HEK293 (cell line): Measurements from ENCODE around the gene SAMM50.

Experiments used
- CTCF ChIA-PET: fragments of 350-600 bp; formaldehyde crosslinking; extraction: SDS; loops from one replicate; lab custom pipeline; 2021; ENCODE audit warnings: antibody characterized with exemption; lab: Yijun Ruan, JAX
- POLR2A ChIA-PET: fragments of 300-600 bp; formaldehyde crosslinking; extraction: SDS; loops from one replicate; lab custom pipeline; 2020; ENCODE audit warnings: antibody characterized with exemption, inconsistent platforms; lab: Yijun Ruan, JAX
- H3K27ac ChIP-seq: fragments of 200-500 bp; sonication (Bioruptor generic); 2 replicates; pipeline ENCODE4 v1.5.1; 2014; ENCODE audit warnings: low read depth, low read length, control low read depth, inconsistent platforms; ENCODE audit errors: extremely low read depth
- H3K36me3 ChIP-seq, 2 experiments: fragments of 200-500 bp in 1 of 2; sonication (Bioruptor generic) in 1 of 2; 1 replicate in 1 of 2; 2 replicates in 1 of 2; pipeline ENCODE4 v1.5.1; 2014 to 2017; ENCODE audit warnings: inconsistent platforms in 2 of 2, low read length in 2 of 2; ENCODE audit not compliant: control insufficient read depth in 2 of 2, insufficient read depth in 1 of 2
- H3K4me1 ChIP-seq: fragments of 200-500 bp; sonication (Bioruptor generic); 2 replicates; pipeline ENCODE4 v1.5.1; 2014; ENCODE audit warnings: mild to moderate bottlenecking, low read length, inconsistent platforms; ENCODE audit not compliant: control insufficient read depth, insufficient read depth
- H3K4me3 ChIP-seq: 2 replicates; pipeline ENCODE4 v1.5.1; 2011; ENCODE audit warnings: low read depth, mild to moderate bottlenecking, control low read depth, low read length, moderate library complexity
- H3K9me3 ChIP-seq: fragments of 200-500 bp; sonication (Bioruptor generic); 2 replicates; pipeline ENCODE4 v1.5.1; 2014; ENCODE audit warnings: low read depth, low read length, inconsistent platforms; ENCODE audit not compliant: control insufficient read depth, insufficient read depth
- KLF17 ChIP-seq: fragments of 450-650 bp; formaldehyde crosslinking; IDR thresholded peaks from 2 replicates; pipeline ENCODE4 v1.5.1; 2016; ENCODE audit warnings: missing biosample characterization, missing genetic modification characterization
- KLF8 ChIP-seq: fragments of 450-650 bp; formaldehyde crosslinking; IDR thresholded peaks from 2 replicates; pipeline ENCODE4 v1.5.1; 2016; ENCODE audit warnings: missing biosample characterization, missing genetic modification characterization
- OSR2 ChIP-seq: fragments of 450-650 bp; formaldehyde crosslinking; IDR thresholded peaks from 2 replicates; pipeline ENCODE4 v1.5.1; 2016; ENCODE audit warnings: missing biosample characterization, missing genetic modification characterization
- OVOL3 ChIP-seq: fragments of 450-650 bp; formaldehyde crosslinking; IDR thresholded peaks from 2 replicates; pipeline ENCODE4 v1.5.1; 2016; ENCODE audit warnings: missing biosample characterization, missing genetic modification characterization
- PRDM1 ChIP-seq: fragments of 450-650 bp; formaldehyde crosslinking; IDR thresholded peaks from 2 replicates; pipeline ENCODE4; 2016; ENCODE audit warnings: missing biosample characterization, missing genetic modification characterization
- RBAK ChIP-seq: fragments of 450-650 bp; formaldehyde crosslinking; IDR thresholded peaks from 2 replicates; pipeline ENCODE4 v1.5.1; 2016; ENCODE audit warnings: missing biosample characterization, missing genetic modification characterization
- SCRT1 ChIP-seq: fragments of 450-650 bp; formaldehyde crosslinking; IDR thresholded peaks from 2 replicates; pipeline ENCODE4 v1.5.1; 2016; ENCODE audit warnings: missing biosample characterization, missing genetic modification characterization, borderline replicate concordance
- SP3 ChIP-seq: fragments of 450-650 bp; formaldehyde crosslinking; IDR thresholded peaks from 2 replicates; pipeline ENCODE4 v1.5.1; 2016; ENCODE audit warnings: missing biosample characterization, missing genetic modification characterization
- ZBTB17 ChIP-seq: fragments of 450-650 bp; formaldehyde crosslinking; IDR thresholded peaks from 2 replicates; pipeline ENCODE4 v1.5.1; 2016; ENCODE audit warnings: missing biosample characterization, missing genetic modification characterization
- ZBTB48 ChIP-seq: fragments of 450-650 bp; formaldehyde crosslinking; IDR thresholded peaks from 2 replicates; pipeline ENCODE4 v1.5.1; 2016; ENCODE audit warnings: missing biosample characterization, missing genetic modification characterization
- ZNF10 ChIP-seq: fragments of 450-650 bp; formaldehyde crosslinking; IDR thresholded peaks from 2 replicates; pipeline ENCODE4 v1.5.1; 2017; ENCODE audit warnings: missing biosample characterization, missing genetic modification characterization
- ZNF184 ChIP-seq: fragments of 450-650 bp; IDR thresholded peaks from 2 replicates; pipeline ENCODE4 v1.5.1; 2018; ENCODE audit warnings: missing biosample characterization, mild to moderate bottlenecking, missing genetic modification characterization
- ZNF529 ChIP-seq: fragments of 450-650 bp; formaldehyde crosslinking; IDR thresholded peaks from 2 replicates; pipeline ENCODE4 v1.5.1; 2017; ENCODE audit warnings: missing genetic modification characterization, missing biosample characterization; ENCODE audit not compliant: insufficient replicate concordance
- ZNF580 ChIP-seq: fragments of 450-650 bp; formaldehyde crosslinking; IDR thresholded peaks from 2 replicates; pipeline ENCODE4 v1.5.1; 2016; ENCODE audit warnings: missing biosample characterization, missing genetic modification characterization
- ZNF629 ChIP-seq: fragments of 450-650 bp; formaldehyde crosslinking; IDR thresholded peaks from 2 replicates; pipeline ENCODE4 v1.5.1; 2017; ENCODE audit warnings: missing biosample characterization, missing genetic modification characterization
- ZNF654 ChIP-seq: fragments of 450-650 bp; formaldehyde crosslinking; IDR thresholded peaks from 2 replicates; pipeline ENCODE4 v1.5.1; 2016; ENCODE audit warnings: low read depth, missing biosample characterization, missing genetic modification characterization
- ZNF837 ChIP-seq: fragments of 450-650 bp; formaldehyde crosslinking; IDR thresholded peaks from 2 replicates; pipeline ENCODE4 v1.5.1; 2016; ENCODE audit warnings: missing biosample characterization, missing genetic modification characterization
- ZSCAN30 ChIP-seq: fragments of 450-650 bp; IDR thresholded peaks from 2 replicates; pipeline ENCODE4 v1.5.1; 2018; ENCODE audit warnings: missing biosample characterization, mild to moderate bottlenecking, missing genetic modification characterization, moderate library complexity
- ZXDB ChIP-seq: fragments of 450-650 bp; formaldehyde crosslinking; IDR thresholded peaks from 2 replicates; pipeline ENCODE4 v1.5.1; 2016; ENCODE audit warnings: missing biosample characterization, missing genetic modification characterization
- TF ChIP-seq, protein P1 (sequence below): fragments of 450-650 bp; formaldehyde crosslinking; IDR thresholded peaks from 2 replicates; pipeline ENCODE4 v1.5.1; 2016; ENCODE audit warnings: missing biosample characterization, missing genetic modification characterization
- TF ChIP-seq, protein P2 (sequence below): fragments of 450-650 bp; formaldehyde crosslinking; IDR thresholded peaks from 2 replicates; pipeline ENCODE4 v1.5.1; 2016; ENCODE audit warnings: missing biosample characterization, missing genetic modification characterization

Gene SAMM50

DNA sequence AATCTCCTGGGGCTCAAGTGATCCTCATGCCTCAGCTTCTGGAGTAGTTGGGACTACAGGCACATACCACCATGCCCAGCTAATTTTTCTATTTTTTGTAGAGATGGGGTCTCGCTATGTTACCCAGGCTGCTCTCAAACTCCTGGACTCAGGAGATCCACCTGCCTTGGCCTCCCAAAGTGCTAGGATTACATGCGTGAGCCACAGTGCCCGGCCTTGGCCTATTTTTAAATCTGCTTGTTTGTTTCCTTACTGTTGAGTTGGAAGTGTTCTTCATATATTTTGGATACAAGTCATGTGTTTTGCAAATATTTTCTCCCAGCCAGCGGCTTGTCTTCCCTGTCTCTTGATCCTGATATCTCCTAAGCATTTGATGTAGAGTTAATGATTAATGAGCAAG lies 73.8 kb downstream of the SAMM50 start:
- ChIA-PET CTCF (interaction anchor here (0.6 kb wide), 1 partner anchor 187 kb away, joined by 3 read pairs; no protein-coding TSS in a partner anchor), POLR2A (no interaction called here)
- Histone ChIP-seq H3K27ac (no peak overlapping the region), H3K36me3 (no peaks in the 10 kb centered on the region), H3K4me3 (no peak overlapping the region), H3K9me3 (no peaks in the 10 kb centered on the region), H3K4me1 (no peaks in the 10 kb centered on the region)
- TF ChIP-seq OSR2 (no peak), SCRT1 (tag by site-specific recombination) (no peak), ZBTB48 (tag by site-specific recombination) (no peak), ZNF10 (tag by site-specific recombination) (no peak), ZNF629 (no peak), ZNF837 (tag by site-specific recombination) (no peak), ZNF529 (tag by site-specific recombination) (no peak), ZNF654 (no peak), ZNF580 (tag by site-specific recombination) (no peak), KLF17 (no peak), RBAK (tag by site-specific recombination) (no peak), SP3 (tag by site-specific recombination) (no peak), ZSCAN30 (tag by site-specific recombination) (no peak), PRDM1 (tag by site-specific recombination) (no peak), ZXDB (tag by site-specific recombination) (no peak), OVOL3 (no peak), KLF8 (tag by site-specific recombination) (no peak), ZNF184 (tag by site-specific recombination) (no peak)
- TF ChIP-seq, protein P1, sequence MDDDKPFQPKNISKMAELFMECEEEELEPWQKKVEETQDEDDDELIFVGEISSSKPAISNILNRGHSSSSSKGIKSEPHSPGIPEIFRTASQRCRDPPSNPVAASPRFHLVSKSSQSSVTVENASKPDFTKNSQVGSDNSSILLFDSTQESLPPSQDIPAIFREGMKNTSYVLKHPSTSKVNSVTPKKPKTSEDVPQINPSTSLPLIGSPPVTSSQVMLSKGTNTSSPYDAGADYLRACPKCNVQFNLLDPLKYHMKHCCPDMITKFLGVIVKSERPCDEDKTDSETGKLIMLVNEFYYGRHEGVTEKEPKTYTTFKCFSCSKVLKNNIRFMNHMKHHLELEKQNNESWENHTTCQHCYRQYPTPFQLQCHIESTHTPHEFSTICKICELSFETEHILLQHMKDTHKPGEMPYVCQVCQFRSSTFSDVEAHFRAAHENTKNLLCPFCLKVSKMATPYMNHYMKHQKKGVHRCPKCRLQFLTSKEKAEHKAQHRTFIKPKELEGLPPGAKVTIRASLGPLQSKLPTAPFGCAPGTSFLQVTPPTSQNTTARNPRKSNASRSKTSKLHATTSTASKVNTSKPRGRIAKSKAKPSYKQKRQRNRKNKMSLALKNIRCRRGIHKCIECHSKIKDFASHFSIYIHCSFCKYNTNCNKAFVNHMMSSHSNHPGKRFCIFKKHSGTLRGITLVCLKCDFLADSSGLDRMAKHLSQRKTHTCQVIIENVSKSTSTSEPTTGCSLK (tag by site-specific recombination) = no peak
- TF ChIP-seq, protein P2, sequence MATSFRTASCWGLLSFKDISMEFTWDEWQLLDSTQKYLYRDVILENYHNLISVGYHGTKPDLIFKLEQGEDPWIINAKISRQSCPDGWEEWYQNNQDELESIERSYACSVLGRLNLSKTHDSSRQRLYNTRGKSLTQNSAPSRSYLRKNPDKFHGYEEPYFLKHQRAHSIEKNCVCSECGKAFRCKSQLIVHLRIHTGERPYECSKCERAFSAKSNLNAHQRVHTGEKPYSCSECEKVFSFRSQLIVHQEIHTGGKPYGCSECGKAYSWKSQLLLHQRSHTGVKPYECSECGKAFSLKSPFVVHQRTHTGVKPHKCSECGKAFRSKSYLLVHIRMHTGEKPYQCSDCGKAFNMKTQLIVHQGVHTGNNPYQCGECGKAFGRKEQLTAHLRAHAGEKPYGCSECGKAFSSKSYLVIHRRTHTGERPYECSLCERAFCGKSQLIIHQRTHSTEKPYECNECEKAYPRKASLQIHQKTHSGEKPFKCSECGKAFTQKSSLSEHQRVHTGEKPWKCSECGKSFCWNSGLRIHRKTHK (tag by site-specific recombination) = no peak

- Histone ChIP-seq H3K36me3 (no peaks in the 10 kb centered on the region), H3K9me3 (no peaks in the 10 kb centered on the region), H3K4me3 (no peak overlapping the region)
- CTCF ChIA-PET = interaction anchor here (0.5 to 1.7 kb wide), 2 partner anchors 37 to 376 kb away, joined by 3 read pairs; no protein-coding TSS in a partner anchor
- no peak for TF ChIP-seq ZBTB17
- TF ChIP-seq, all 188 proteins: peak for 0
- POLR2A ChIA-PET = no interaction called here
- H3K27ac ChIP-seq = no peak overlapping the region
- no peaks in the 10 kb centered on the region for H3K4me1 ChIP-seq
Observed at GRCh38 chr22:44030051-44030701, 74.9 kb downstream of the SAMM50 start.
